GM12864 (cell line): ENCODE data around the gene KCTD3.

ENCODE experiments used
- DNase-seq: peaks from one replicate; pipeline ENCODE4 v3.0.0-alpha.2; 2011; ENCODE audit warnings: low read depth
- H3K4me3 ChIP-seq: 2 replicates; pipeline ENCODE4 v1.5.1; 2011; ENCODE audit warnings: mild to moderate bottlenecking, low read depth, low read length, control low read depth
- CTCF ChIP-seq: IDR thresholded peaks from 2 replicates; pipeline ENCODE4 v1.5.1; 2011; ENCODE audit warnings: low read depth, mild to moderate bottlenecking, moderate library complexity, low read length, control low read depth, inconsistent platforms; ENCODE audit errors: missing control alignments

Gene KCTD3

GRCh38 chr1:215617979-215618378 lies 50.9 kb downstream of the KCTD3 start:
- no peak for DNase-seq
- TF ChIP-seq CTCF = no peak
- no peak overlapping the region for H3K4me3 ChIP-seq

GRCh38 chr1:215623162-215623561 lies 56.1 kb downstream of the KCTD3 start:
- no peak for TF ChIP-seq CTCF
- no peak for DNase-seq
- H3K4me3 ChIP-seq = no peak overlapping the region

- no peak for DNase-seq
- no peak overlapping the region for H3K4me3 ChIP-seq
- TF ChIP-seq CTCF = no peak
Measured at GRCh38 chr1:215625949-215626348, 58.8 kb downstream of the KCTD3 start.

- TF ChIP-seq CTCF = no peak
- H3K4me3 ChIP-seq = no peak overlapping the region
- no peak for DNase-seq
Measured at GRCh38 chr1:215631040-215631439, 63.9 kb downstream of the KCTD3 start.

- TF ChIP-seq CTCF = no peak
- no peak overlapping the region for H3K4me3 ChIP-seq
- no peak for DNase-seq
Measured at GRCh38 chr1:215631489-215631888, 64.4 kb downstream of the KCTD3 start.

- no peak for DNase-seq
- no peak for TF ChIP-seq CTCF
- H3K4me3 ChIP-seq = no peak overlapping the region
Measured at GRCh38 chr1:215635827-215636226, 68.7 kb downstream of the KCTD3 start.

- H3K4me3 ChIP-seq = no peak overlapping the region
- TF ChIP-seq CTCF = no peak
- no peak for DNase-seq
Measured at GRCh38 chr1:215636258-215636965, 69.3 kb downstream of the KCTD3 start.
